Vagina (tissue), 2 donors: ENCODE results near the gene FAM234B. TPM values are rescaled to one million over a fixed set of nuclear protein-coding genes. Genes with fewer than 3 reads are reported as not detected.
"Not testable (repeated sequence)": the region's sequence is repeated elsewhere in the genome, so short reads cannot be mapped to it uniquely, and the experiment has no call there.

Source experiments
- DNase-seq, 2 donors: peaks; one replicate each; pipeline ENCODE4 v3.0.0-alpha.2; 2017; ENCODE audit errors: extremely low spot score in 2 of 2
- H3K27ac ChIP-seq: fragments of 200-600 bp; sonication (generic); one replicate; pipeline ENCODE4 v1.5.1; 2019
- H3K27me3 ChIP-seq: fragments of 200-600 bp; sonication (generic); one replicate; pipeline ENCODE4 v1.5.1; 2019
- H3K36me3 ChIP-seq, 2 donors: fragments of 200-600 bp; sonication (generic); one replicate each; pipeline ENCODE4 v1.5.1; 2017 to 2019
- H3K4me1 ChIP-seq: fragments of 200-600 bp; sonication (generic); one replicate; pipeline ENCODE4 v1.5.1; 2019
- H3K4me3 ChIP-seq, 2 donors: fragments of 200-600 bp; sonication (generic); 1 replicate in 1 of 2; 2 replicates in 1 of 2; pipeline ENCODE4 v1.5.1; 2016 to 2019
- H3K9me3 ChIP-seq: fragments of 200-600 bp; sonication (generic); one replicate; pipeline ENCODE4 v1.5.1; 2019
- CTCF ChIP-seq, 3 experiments: fragments of 450-650 bp in 2 of 3; fragments of 200-600 bp in 1 of 3; sonication (generic) in 1 of 3; IDR thresholded peaks; one replicate each; pipeline ENCODE4 v1.5.1; 2017 to 2019; ENCODE audit warnings: antibody characterized with exemption in 3 of 3, mild to moderate bottlenecking in 2 of 3, moderate library complexity in 2 of 3
- POLR2A ChIP-seq, 2 donors: fragments of 450-650 bp; IDR thresholded peaks; one replicate each; pipeline ENCODE4 v1.6.1; 2017; ENCODE audit warnings: antibody characterized with exemption in 2 of 2, mild to moderate bottlenecking in 2 of 2, moderate library complexity in 2 of 2
- POLR2AphosphoS5 ChIP-seq, 2 donors: sonication (generic); formaldehyde crosslinking; IDR thresholded peaks; one replicate each; pipeline ENCODE4 v1.9.0; 2017; ENCODE audit warnings: antibody characterized with exemption in 2 of 2, mild to moderate bottlenecking in 2 of 2, low read depth in 1 of 2; ENCODE audit not compliant: insufficient read depth in 1 of 2
- intact Hi-C: fragments of 100-400 bp; cut with DNase I; formaldehyde crosslinking; loops from one replicate; pipeline ENCODE4 v1.15.1; 2023
- total RNA-seq: library from RNA; depleted of rRNA; stranded (reverse); fragments of >200 nt; gene quantifications from one replicate; pipeline ENCODE4 v1.2.3, GENCODE V29; 2016

FAM234B gene
- total RNA-seq, 1 donor from 2014 or later: 11.0 TPM

DNA sequence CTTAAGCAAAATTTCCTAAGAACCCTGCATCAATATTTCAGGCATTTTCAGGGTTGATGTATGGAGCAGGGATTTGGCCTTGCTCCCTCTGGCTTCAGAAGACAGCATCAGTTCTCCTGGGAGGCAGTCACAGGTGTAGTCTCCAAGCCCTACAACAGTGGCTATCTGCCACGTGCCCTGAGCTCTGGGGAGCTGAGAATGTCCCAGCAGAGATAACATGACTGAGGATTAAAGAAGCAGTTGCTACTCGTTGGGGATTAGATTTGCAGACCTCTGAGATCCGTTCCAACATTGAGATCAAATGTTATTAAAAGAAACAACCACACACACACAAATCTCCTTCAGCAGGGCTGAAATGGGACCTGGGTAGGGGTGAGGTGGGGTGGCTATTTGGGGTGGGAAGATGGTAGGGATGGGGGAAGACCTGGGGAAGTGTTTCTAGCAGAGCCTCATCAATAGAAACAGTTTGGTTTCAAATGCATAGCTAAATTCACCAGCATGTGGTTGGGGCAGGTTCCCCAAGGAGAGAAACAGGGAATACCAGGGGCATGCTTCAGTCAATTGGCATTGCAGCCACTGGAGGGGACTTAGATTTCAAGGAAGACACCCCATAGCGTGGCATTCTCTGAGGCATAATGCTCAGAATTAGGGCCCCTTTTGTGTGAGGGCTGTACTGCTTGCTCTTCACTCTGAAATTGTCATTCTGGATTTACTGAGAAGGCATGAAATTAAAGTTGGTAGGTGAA, 15.2 kb upstream of the FAM234B start:
- Histone ChIP-seq H3K27me3 (no peaks in the 10 kb centered on the region), H3K4me3 (no peak overlapping the region), H3K4me1 (no peaks in the 10 kb centered on the region), H3K27ac (no peak overlapping the region), H3K9me3 (no peaks in the 10 kb centered on the region), H3K36me3 (no peaks in the 10 kb centered on the region)
- TF ChIP-seq CTCF (IDR thresholded peaks at IDR 0.05) (no peak), POLR2AphosphoS5 (IDR thresholded peaks at IDR 0.05; ENCODE audit: insufficient read depth in 1 of 2, low read depth in 1 of 2) (no peak), POLR2A (IDR thresholded peaks at IDR 0.05) (no peak)
- intact Hi-C loops: loop anchor here (10.0 kb wide), 1 partner anchor 206 kb away; no protein-coding TSS in a partner anchor
- no peak for DNase-seq

GRCh38 chr12:13030541-13031291, 13.5 kb upstream of the FAM234B start:
- Histone ChIP-seq H3K9me3 (no peaks in the 10 kb centered on the region), H3K4me3 (no peak overlapping the region), H3K36me3 (no peaks in the 10 kb centered on the region), H3K27me3 (no peaks in the 10 kb centered on the region), H3K27ac (no peak overlapping the region), H3K4me1 (no peaks in the 10 kb centered on the region)
- TF ChIP-seq CTCF (IDR thresholded peaks at IDR 0.05): no peak
- no peak for TF ChIP-seq POLR2AphosphoS5 (IDR thresholded peaks at IDR 0.05; ENCODE audit: insufficient read depth in 1 of 2, low read depth in 1 of 2)
- TF ChIP-seq POLR2A (IDR thresholded peaks at IDR 0.05): no peak
- DNase-seq: no peak
- intact Hi-C loops: no loop called here

DNA sequence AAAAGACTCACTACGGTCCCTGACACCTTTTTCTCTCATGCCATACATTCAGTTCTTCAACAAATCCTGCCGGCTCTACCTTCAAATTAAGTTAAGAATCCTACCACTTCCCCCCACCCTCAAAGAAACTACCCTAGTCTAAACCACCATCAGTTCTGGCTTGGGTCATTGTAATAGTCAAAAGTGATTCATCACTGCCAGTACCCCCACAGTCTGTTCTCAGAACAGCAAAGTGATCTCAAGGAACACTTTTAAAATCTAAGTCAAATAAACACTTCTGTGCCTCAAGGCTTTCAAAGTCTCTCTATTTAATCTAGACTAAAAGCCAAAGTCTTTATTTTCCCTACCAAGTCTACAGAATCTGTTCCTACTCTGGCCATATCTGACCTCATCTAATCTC, 12.0 kb upstream of the FAM234B start:
- intact Hi-C loops: no loop called here
- H3K4me3 ChIP-seq: no peak overlapping the region
- H3K4me1 ChIP-seq: no peaks in the 10 kb centered on the region
- H3K9me3 ChIP-seq: no peaks in the 10 kb centered on the region
- no peaks in the 10 kb centered on the region for H3K36me3 ChIP-seq
- H3K27me3 ChIP-seq: no peaks in the 10 kb centered on the region
- TF ChIP-seq POLR2A (IDR thresholded peaks at IDR 0.05) (no peak), CTCF (IDR thresholded peaks at IDR 0.05) (no peak), POLR2AphosphoS5 (IDR thresholded peaks at IDR 0.05; ENCODE audit: insufficient read depth in 1 of 2, low read depth in 1 of 2) (no peak)
- H3K27ac ChIP-seq: no peak overlapping the region
- no peak for DNase-seq

GRCh38 chr12:13033476-13033875, 10.7 kb upstream of the FAM234B start:
- TF ChIP-seq POLR2AphosphoS5 (IDR thresholded peaks at IDR 0.05; ENCODE audit: insufficient read depth in 1 of 2, low read depth in 1 of 2) (no peak), CTCF (IDR thresholded peaks at IDR 0.05) (no peak), POLR2A (IDR thresholded peaks at IDR 0.05) (no peak)
- Histone ChIP-seq H3K4me1 (peaks cover under 1% of the 10 kb centered on the region), H3K4me3 (no peak overlapping the region), H3K27ac (no peak overlapping the region), H3K9me3 (no peaks in the 10 kb centered on the region), H3K27me3 (no peaks in the 10 kb centered on the region), H3K36me3 (no peaks in the 10 kb centered on the region)
- DNase-seq: no peak
- intact Hi-C loops: no loop called here

- H3K27me3 ChIP-seq, DNase-seq, intact Hi-C loops, H3K4me3 ChIP-seq, H3K36me3 ChIP-seq, H3K9me3 ChIP-seq, H3K27ac ChIP-seq: not testable (repeated sequence)
- peaks cover 19% of the 10 kb centered on the region for H3K4me1 ChIP-seq
Measured at GRCh38 chr12:13035335-13035734, 8.8 kb upstream of the FAM234B start.
